ENCODE data around the gene SOX8.

DNA sequence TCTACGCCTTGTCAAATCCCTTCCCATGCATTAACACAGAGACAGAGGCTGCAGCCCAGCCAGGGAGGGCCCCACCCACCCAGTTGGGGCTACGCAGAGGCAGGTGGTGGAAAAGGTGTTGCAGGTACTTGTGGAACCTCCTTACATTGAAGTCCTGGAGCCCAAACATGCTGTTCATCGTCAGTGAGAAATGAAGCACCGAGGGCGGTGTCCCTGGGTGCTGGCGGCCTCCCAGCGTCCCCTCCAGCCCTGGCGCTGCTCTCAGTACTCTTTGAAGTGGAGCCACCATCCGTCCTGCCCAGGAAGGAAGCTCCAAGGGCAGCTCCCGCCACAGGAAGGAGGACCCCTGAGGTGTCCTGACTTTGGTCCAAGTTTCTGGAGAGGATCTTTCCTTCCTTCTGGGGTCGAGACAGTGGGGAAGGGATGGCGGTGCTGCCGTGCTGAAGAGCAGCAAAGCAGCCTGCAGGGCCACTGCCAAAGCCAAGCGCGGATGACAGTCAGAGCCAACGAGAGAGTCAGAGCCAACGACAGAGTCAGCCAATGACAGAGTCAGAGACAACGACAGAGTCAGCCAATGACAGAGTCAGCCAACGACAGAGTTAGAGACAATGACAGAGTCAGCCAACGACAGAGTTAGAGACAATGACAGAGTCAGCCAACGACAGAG is 34.2 kb upstream of the SOX8 start:
- TF ChIP-seq POLR2A (IDR thresholded peaks at IDR 0.05) (no peak), POLR2AphosphoS5 (IDR thresholded peaks at IDR 0.05; ENCODE audit: insufficient read depth in 1 of 2, low read depth in 1 of 2) (no peak)
- TF ChIP-seq, protein P1, sequence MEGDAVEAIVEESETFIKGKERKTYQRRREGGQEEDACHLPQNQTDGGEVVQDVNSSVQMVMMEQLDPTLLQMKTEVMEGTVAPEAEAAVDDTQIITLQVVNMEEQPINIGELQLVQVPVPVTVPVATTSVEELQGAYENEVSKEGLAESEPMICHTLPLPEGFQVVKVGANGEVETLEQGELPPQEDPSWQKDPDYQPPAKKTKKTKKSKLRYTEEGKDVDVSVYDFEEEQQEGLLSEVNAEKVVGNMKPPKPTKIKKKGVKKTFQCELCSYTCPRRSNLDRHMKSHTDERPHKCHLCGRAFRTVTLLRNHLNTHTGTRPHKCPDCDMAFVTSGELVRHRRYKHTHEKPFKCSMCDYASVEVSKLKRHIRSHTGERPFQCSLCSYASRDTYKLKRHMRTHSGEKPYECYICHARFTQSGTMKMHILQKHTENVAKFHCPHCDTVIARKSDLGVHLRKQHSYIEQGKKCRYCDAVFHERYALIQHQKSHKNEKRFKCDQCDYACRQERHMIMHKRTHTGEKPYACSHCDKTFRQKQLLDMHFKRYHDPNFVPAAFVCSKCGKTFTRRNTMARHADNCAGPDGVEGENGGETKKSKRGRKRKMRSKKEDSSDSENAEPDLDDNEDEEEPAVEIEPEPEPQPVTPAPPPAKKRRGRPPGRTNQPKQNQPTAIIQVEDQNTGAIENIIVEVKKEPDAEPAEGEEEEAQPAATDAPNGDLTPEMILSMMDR (IDR thresholded peaks at IDR 0.05): no peak
